NOMO-1 treated with dmso at 0.1 percent for 144 hours (cell line): ENCODE data around the gene NOC2L.
A peak's percentile ranks its signal among the peaks of the same experiment; 100 is the strongest.

Experiments used
- DNase-seq: peaks from one replicate; lab custom pipeline; 2025; ENCODE audit not compliant: unreplicated experiment; lab: John Stamatoyannopoulos, UW

The NOC2L gene

DNA sequence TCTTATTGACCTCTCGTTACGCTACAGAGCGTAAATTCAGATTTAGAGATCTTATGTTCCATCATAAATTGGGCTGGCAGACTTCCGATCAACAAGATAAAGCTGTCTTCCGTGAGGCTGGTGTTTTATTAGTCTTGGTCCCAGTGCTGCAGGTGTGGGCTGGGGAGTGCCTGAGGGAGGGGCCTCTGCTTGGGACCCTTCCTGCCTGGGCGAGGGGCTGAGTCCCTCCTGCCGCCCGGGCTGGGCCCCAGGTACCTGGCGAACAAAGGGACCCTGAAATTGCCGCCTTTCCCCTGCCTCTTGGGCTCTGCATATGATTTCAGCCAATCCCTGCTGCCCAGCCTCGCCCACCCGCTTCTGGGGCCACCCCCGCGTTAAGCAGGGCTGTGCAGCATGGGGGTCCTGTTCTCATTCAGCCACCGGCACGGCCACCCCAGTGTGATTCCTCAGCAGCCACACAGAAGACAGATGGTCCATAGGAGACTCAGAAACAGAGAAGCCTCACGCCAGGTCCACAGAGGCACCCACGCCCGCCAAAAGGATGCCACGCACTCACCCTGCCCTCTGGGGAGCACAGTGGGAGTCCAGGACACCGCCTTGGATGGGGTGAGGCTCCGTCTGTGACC lies 41.5 kb downstream of the NOC2L start:
- no peak for DNase-seq

- no peak for DNase-seq
Observed at GRCh38 chr1:917076-917459, 42.0 kb downstream of the NOC2L start.

DNA sequence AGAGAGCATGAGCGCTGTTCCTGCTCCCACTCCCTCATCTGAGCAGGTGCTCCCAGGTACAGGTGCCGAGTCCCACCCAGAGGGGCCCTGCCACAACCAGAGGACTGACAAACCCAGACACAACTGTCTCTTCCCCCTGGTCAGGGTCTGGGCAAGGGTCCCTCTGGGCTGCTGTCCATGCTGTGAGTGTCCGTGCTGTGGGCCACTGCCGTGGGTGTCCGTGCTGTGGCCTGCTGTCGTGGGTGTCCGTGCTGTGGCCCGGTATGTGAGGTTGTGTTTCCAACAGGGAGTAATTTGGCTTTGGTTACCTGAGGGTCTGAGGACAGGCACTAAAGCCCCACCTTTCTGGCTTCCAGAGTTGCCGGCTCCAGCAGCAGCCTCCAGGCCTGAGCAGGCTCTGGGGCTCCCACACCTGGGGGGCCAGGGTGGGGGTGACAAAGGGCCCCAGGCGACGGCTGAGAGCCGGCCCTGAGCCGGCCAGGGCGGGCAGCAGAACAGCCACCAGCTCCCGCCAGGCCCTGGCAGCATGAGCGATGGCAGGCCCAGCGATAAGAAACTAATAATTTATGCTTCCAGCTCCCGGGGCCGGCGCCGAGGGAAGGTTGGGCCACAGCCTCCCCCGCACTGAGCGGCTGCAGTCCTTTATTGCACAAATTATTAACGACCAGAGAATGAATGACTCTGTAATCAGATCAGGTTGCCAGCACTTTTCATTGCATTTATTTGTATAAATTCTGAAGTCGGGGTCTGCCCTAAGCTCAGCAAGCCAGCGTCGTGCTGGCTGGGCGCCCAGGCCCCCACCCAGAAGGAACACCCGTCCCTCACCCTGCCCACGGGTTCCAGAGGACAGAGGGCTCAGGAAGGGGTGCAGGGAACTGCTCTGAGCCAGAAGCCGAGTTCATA lies 42.6 kb downstream of the NOC2L start:
- DNase-seq: no peak

GRCh38 chr1:915295-916172 lies 43.5 kb downstream of the NOC2L start:
- DNase-seq: no peak

- DNase-seq: no peak
Observed at GRCh38 chr1:914891-915280, 44.2 kb downstream of the NOC2L start.

DNA sequence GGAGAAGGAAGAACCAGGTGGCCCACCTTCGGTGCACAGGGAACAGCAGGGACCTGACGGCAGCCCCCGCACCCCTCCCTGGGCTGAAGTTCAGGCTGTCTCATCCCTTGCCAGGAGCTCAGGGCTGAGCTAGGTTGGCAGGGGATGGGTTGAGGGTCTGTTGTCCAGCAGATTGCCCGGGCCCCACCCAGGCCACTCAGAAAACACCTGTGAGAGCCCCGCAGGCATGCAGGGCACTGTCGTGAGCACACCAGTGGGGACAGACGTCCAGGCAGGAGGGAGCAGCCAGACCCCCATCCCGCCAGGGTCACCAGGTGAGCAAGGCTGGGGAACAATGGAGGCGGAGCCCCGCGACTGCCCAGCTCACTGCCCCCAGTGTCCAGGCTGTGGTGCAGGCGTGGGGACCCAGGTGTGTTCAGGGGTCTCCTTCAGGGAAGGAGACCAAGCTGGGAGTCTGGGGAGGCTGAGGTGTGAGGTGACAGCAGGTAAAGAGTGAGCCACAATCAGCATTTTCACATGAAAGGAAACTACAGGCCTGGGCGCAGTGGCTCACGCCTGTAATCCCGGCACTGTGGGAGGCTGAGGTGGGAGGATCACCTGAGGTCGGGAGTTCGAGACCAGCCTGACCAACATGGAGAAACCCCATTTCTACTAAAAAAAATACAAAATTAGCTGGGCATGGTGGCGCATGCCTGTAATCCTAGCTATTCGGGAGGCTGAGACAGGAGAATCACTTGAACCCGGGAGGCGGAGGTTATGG lies 44.7 kb downstream of the NOC2L start:
- DNase-seq: no peak

DNA sequence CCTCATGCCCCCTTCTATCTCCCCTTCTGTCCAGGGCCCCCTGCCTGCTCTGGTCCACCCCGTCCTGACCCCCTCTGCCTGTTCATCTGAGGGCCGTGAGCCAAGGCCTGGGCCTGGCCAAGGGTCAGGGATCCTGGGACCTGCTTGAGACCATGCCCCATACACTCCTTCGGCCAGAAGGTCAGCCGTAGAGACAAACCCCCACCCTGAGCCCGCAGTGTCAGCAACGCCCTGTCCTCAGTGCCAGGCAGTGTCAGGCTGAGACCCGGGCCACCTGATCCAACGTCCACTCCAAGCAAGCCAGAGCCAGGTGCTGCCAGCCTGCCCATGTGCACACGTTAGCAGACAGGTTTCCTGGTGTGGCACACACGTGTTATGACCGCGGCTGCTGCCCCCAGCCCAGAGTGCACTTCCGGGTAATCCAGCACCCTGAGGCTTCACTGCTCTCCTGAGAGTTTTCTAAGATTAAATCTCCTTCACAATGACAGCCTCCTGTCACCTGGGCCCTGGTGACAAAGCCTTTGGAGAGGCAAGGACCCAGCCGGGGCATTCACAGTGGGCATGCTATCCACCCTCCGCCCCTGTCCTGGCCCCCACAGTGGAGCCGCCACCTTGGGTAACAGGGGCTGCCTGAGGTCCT lies 45.4 kb downstream of the NOC2L start:
- DNase-seq: no peak

GRCh38 chr1:912740-913301 lies 46.2 kb downstream of the NOC2L start:
- DNase-seq: no peak

DNA sequence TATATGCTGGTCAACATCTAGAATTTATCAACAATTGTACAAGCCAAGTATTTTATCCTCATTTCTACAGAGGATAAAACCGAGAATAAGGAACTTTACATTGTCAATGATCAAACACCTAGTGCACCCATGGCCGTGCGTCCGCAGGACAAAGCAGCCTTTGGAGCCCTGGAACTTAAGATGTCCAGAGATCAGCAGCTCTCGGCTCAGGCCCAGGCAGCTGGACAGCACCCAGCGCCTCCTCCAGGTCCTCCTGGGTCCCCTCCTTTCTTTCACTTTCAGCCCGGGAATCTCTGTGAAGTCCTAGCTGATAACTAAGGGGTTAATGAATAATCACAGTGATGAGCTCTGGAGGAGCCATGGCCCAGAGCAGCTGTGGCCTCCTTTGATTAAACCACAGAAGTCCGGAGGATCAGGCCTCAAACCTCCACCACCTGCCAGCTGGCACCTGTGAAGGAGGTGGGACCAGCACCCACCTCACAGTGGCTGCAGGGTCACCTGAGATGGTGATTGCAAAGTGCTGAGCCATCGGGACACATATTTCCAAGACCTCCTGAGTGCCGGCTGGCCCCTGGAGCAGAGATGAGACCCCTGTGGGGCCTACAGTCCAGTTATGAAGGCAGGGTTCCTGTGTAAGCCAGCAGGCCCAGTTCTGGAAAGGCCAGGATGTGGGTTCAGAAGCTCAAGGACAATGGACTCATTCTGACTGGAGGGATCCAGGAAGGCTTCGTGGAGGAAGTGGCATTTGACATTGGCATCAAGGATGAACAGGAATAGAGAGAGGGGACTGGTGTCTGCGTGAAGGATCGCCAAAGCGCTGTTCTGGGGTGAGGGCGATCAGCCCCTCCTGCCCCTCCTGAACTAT lies 46.9 kb downstream of the NOC2L start:
- DNase-seq: no peak

DNA sequence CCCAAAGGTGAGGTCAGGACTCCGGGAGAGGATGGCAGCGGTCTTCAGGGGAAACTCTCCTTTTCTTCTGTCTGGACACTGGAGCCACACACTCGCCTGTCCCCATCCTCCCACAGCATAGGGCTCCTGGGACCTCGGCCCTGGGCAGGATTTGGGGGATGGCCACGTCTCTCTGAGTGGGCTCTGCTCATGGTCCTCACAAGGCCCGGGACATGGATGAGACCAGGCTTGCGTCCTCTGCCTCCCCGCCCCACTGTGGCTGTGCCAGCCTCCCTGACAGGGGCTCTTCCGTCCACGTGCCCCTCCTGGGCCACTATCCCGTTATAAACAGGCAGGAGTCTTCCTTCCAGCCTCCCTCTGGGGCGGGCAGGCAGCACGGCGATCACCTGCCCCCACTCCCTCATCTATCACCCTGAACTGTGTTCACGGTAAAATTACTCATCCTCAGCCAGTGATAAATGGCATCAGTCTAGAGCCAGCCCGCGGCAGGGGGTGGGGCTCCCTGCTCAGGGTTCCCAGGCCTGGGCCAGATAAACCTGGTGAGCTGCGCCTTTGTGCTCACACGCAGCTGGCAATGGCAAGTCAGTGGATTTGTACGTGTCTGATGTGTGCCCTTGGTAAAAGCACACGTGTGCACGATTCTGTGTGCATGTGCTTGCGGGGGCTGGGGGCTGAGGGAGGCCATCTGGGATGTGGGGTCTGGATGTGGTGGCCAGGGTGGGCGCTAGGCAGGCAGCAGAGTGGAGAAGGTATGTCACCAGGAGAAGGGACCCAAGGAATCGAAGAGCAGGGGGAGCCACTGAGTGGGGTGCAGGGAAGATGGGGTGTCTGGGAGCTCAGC lies 48.0 kb downstream of the NOC2L start:
- no peak for DNase-seq

GRCh38 chr1:910311-910880 lies 48.7 kb downstream of the NOC2L start:
- DNase-seq: no peak

DNA sequence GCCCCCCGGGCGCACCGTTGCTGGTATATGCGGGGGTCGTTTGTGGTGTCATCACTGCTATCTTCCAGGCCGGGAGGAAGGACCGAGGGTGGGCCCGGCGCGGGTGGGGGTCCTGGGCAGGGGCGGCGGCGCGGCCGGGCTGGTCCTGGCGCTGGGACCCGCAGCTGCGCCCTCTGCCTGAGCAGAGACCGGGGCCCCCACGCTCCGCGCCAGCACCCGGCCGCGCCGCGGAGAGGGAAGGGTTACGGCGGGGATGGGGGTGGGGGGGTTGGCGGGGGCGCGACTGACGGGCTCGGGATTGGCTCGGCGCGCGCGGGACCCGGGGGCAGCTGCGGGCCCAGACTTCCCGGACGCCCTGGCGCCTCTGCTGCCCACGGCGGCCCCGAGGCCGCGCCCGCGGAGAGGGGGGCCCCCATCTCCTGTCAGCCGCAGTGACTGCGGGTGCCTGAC lies 49.2 kb downstream of the NOC2L start:
- no peak for DNase-seq

DNA sequence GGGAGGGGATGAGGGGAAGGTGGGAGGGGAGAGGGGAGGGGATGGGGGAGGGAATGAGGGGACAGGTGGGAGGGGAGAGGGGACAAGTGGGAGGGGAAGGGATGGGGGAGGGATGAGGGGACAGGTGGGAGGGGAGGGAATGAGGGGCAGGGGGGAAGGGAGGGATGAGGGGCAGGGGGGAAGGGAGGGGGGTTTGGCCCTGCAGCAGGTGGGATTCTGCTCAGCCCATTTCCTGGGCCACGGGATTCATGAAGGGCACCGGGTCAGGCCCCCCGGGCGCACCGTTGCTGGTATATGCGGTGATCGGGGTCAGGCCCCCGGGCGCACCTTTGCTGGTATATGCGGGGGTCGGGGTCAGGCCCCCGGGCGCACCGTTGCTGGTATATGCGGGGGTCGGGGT lies 50.4 kb downstream of the NOC2L start:
- no peak for DNase-seq

DNA sequence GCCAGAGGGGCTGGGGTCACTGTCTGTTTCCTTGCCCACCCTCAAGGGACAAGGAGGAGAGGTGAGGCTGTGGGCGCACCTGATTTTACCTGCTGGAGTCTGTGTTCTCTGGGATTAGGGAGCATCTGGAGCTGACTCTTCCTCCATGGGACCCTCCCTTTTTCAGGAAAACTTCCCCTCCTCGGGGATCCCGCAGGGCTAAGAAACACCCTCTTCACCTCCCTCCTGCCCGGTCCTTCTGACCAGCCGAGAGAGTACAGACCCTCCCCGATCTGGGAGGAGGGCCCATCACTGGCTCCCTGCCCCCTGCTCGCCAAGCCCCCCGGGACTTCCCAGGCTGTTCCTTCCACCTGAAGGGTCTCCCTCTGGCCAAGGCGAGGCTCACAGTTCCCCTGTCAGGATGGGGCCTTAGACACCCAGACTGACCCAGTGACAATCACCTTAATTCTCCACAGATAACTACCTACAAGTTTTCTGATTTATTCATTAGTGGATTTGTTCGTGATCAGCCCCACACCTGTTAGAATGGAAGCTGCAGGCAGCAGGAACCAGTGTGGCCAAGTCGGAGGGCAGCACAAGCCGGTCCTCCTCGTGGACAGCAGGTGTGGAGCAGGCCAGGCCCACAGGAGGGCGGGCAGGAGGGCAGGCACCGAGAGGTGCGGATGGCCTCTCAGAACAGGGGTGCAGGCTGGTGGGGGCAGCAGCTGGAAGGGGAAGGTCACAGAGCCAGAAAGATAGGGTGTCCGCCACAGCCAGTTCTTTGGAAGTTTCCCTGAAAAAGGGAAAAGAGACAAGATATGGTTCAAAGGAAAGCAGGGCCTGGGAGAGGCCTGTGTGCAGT lies 51.2 kb downstream of the NOC2L start:
- DNase-seq: no peak

DNA sequence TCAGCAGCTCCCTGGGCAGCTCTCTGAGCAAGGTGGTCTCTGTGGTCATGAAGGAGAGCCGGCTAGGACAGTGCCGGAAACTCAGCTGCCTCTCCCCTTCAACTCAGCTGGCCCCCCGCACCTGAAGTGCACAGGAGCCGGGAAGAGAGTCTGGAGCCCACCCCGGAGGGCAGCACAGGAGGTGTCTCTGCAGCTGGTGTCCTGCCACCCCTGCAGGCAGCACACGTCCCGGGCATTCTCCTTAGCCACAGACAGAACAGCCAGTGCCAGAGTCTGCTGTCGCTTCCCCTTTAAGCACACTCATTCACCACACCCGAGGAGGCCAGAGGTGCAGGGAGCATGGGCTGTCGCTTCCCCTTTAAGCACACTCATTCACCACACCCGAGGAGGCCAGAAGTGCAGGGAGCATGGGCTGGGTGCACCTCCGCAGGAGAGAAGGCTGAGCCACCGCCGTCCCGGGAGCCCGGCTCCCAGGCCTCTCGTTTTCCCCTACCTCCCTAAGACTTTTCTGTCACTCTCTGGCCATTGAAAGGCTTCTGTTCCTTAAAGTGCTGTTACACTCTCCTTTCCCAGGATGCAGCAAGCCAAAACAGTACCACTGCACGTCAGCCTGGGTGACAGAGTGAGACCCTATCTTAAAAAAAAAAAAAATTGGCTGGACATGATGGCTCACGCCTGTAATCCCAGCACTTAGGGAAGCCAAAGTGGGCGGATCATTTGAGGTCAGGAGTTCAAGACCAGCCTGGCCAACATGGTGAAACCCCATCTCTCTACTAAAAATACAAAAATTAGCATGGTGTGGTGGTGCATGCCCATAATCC lies 52.2 kb downstream of the NOC2L start:
- peak; percentile 90 for DNase-seq
